Spinal cord (tissue), 10 donors: ENCODE results near the gene ZNF501. TPM values are rescaled to one million over a fixed set of nuclear protein-coding genes. Genes with fewer than 3 reads are reported as not detected.

Experiments used
- DNase-seq, 6 donors: peaks; one replicate each; pipeline versions ENCODE4 v3.0.0 to v3.0.0-alpha.2; 2013 to 2015; ENCODE audit warnings: low spot score in 6 of 6, low read depth in 4 of 6
- H3K27ac ChIP-seq: one replicate; pipeline ENCODE4 v1.5.1; 2013; ENCODE audit warnings: low read depth, low read length, control low read depth
- H3K27me3 ChIP-seq: one replicate; pipeline ENCODE4 v1.6.1; 2013; ENCODE audit warnings: low read length; ENCODE audit not compliant: control insufficient read depth, insufficient read depth
- H3K36me3 ChIP-seq: one replicate; pipeline ENCODE4 v1.6.1; 2013; ENCODE audit warnings: low read length; ENCODE audit not compliant: control insufficient read depth, insufficient read depth
- H3K4me1 ChIP-seq: one replicate; pipeline ENCODE4 v1.6.1; 2013; ENCODE audit warnings: low read length; ENCODE audit not compliant: control insufficient read depth, insufficient read depth
- H3K4me3 ChIP-seq: one replicate; pipeline ENCODE4 v1.5.1; 2013; ENCODE audit warnings: low read depth, low read length, control low read depth
- H3K9me3 ChIP-seq: one replicate; pipeline ENCODE4 v1.6.1; 2013; ENCODE audit warnings: low read length; ENCODE audit not compliant: control insufficient read depth, insufficient read depth
- WGBS: methylation state at CpG from one replicate; pipeline ENCODE4 v1.1.5; 2013; ENCODE audit warnings: missing lambda C conversion rate; ENCODE audit not compliant: insufficient coverage; 5-methylcytosine and 5-hydroxymethylcytosine counted together
- long read RNA-seq, 4 donors: transcript quantifications; one replicate each; lab custom pipeline, GENCODE V29; 2026
- polyA plus RNA-seq, 2 donors: library from polyadenylated mRNA; unstranded; fragments of 120-200 nt; gene quantifications; one replicate each; pipeline ENCODE4 v1.2.1, GENCODE V29; 2013; ENCODE audit not compliant: insufficient read length in 2 of 2
- total RNA-seq, 2 donors: library from RNA; depleted of rRNA in 1 of 2; stranded (reverse); fragments of 120-200 nt in 1 of 2; fragments of >200 nt in 1 of 2; gene quantifications; one replicate each; pipeline versions ENCODE4 v1.2.3 to v1.2.4, GENCODE V29; 2013 to 2014
- donor health status: healthy.

The ZNF501 gene
- total RNA-seq (10 to 100 TPM; 15.9 TPM), polyA plus RNA-seq (10 to 100 TPM; 10.8 to 12.4 TPM)
- long read RNA-seq, donor 1, partial matches to known transcripts: 45 of 47 reads
- long read RNA-seq, donor 1, other reads (novel, unspliced or antisense): 0 of 47 reads
- long read RNA-seq, donor 2, partial matches to known transcripts: 0 of 2 reads
- long read RNA-seq, donor 2, other reads (novel, unspliced or antisense): 0 of 2 reads
- long read RNA-seq, donor 3, partial matches to known transcripts: 0 of 2 reads
- long read RNA-seq, donor 3, other reads (novel, unspliced or antisense): 0 of 2 reads
- long read RNA-seq, donor 4, partial matches to known transcripts: 0 of 4 reads
- long read RNA-seq, donor 4, other reads (novel, unspliced or antisense): 0 of 4 reads

DNA sequence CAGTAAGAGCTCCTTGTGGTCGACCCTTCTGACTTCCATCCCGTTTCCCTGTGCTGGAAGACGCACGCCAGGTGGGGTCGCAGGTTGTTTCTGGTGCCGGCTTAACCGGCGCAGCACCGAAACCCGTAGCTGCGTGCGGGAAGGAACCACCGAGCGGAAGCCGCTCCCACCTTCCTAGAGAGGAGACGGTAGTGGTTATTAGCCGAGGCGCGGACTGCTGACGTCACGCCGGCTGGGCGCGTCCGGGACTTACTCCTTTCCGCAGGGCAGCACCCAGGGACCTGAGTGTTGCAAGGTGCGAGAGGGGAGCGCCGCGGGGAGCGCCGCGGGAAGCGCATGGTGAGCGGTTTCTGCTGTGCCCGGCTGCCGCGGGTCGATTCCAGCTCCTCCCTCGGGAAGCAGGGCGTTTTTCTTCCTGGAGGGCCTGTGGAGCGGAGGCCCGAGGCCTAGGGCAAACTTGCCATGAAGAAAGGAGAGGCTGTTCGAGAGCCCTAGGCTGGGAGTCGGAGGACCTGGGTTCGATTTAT is at the start of gene ZNF501:
ZNF501 (plus strand) TSS at position 252 of the 527 bp plus-strand sequence. CDS start 4,787 bp downstream, outside the sequence.
- H3K9me3 ChIP-seq: peaks cover 8% of the 10 kb centered on the region
- DNase-seq: peak; percentile 84 to 98 (median 90)
- WGBS: 0% methylated on average over 45 of the region's 46 CpGs
- H3K27ac ChIP-seq: peak within 1 kb of the TSS; percentile 37
- H3K36me3 ChIP-seq: peaks cover 10% of the 10 kb centered on the region
- H3K4me3 ChIP-seq: peak within 1 kb of the TSS; percentile 94
- no peaks in the 10 kb centered on the region for H3K27me3 ChIP-seq
- H3K4me1 ChIP-seq: peaks cover 4% of the 10 kb centered on the region

DNA sequence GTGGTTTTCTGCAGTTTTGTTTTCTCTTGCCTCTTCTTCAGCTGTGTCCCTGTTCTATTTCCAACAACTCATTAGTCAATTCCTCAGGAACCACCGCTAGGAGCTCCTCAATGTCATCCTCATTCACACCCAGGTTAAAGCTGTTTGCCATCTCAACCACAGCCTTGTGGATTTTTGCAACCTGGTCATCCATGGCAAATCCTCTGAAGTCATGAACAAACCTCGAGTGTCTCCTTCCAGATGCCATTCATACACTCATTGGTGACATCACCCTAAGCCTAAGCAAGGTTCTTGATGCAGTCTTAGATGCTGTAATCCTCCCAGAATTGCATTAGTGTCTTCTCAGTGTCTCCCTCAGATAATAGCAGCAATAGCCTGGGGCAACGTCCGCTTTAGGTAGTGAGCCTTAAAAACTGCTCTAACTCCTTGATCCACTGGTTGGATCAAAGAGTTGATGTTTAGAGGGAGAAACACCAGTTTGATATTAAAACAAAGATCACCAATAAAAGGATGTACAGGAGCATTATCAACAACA is 48.4 kb upstream of the ZNF501 start:
- Histone ChIP-seq H3K4me1 (no peaks in the 10 kb centered on the region), H3K27ac (no peak overlapping the region), H3K9me3 (peaks cover 2% of the 10 kb centered on the region), H3K4me3 (no peak overlapping the region), H3K36me3 (peaks cover 6% of the 10 kb centered on the region), H3K27me3 (no peaks in the 10 kb centered on the region)
- no peak for DNase-seq
- WGBS: 87% methylated on average over 2 of the region's 4 CpGs

DNA sequence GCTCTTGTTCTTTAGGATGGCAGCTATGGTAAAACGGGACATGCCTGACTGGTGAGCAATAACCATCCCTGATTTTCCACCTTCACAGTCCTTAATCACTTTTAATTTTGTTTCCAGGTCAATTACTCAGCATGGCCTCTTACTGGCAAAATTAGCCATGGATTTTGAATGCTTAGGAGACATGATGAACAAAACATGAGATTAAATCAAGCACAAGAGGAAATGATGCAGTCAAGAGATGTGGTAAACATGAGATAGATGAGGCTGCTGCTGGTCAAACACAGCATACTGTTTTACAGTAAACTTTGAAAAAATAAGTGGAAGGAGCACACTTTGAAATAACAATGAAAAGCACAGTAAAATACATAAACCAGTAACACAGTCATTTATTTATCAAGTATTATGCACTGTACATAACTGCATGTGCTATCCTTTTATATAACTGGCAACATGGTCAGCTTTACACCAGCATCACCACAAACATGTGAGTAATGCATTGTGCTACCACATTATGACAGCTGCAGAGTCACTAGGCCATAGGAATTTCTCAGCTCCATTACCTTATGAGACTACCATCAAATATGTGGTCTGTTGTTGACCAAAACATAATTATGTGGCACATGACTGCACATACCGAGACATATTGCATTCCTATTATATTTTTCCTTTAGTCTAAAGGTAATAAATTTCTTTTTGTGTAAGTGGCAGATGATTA is 47.1 kb upstream of the ZNF501 start:
- no peak for DNase-seq
- Histone ChIP-seq H3K36me3 (no peaks in the 10 kb centered on the region), H3K27me3 (no peaks in the 10 kb centered on the region), H3K4me3 (no peak overlapping the region), H3K4me1 (no peaks in the 10 kb centered on the region), H3K27ac (no peak overlapping the region), H3K9me3 (no peaks in the 10 kb centered on the region)
- WGBS: 100% methylated on average over 1 of the region's 2 CpGs

DNA sequence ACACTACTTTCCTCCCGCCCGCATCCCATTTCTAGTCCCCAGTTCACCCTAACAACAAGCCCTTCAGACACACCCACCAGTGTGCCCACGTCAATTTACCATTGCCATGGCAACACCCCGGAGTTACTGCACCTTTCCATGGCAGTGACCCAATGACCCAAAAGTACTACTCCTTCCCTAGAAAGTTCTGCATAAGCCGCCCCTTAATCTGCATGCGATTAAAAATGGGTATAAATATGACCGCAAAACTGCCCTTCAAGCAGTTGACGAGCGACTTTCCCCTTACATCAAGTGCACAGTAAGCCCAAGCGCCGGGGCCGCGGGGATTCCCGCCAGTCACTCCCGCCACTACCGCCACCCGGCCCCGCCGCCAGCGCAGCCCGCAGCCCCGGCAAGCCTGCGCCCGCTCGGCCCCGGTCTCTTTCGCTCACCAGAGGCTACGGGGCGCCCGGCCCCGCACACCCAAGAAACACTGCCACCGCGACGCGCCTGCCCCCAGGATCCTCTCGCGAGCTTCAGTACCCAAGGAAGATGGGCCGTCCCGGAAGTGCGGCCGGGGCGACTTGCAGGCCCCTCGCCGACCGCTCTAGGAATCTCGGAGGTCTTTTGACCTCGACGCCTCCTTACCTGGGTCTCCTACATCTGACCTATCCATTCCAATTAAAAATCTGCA is 44.2 kb upstream of the ZNF501 start:
- Histone ChIP-seq H3K9me3 (no peaks in the 10 kb centered on the region), H3K4me1 (no peaks in the 10 kb centered on the region), H3K27ac (no peak overlapping the region), H3K36me3 (no peaks in the 10 kb centered on the region), H3K4me3 (peak overlapping the region; percentile 55), H3K27me3 (peaks cover 3% of the 10 kb centered on the region)
- peak in 5 of 6 donors; percentile 55 to 97 (median 74) for DNase-seq
- 0% methylated on average over 39 of the region's 48 CpGs for WGBS

DNA sequence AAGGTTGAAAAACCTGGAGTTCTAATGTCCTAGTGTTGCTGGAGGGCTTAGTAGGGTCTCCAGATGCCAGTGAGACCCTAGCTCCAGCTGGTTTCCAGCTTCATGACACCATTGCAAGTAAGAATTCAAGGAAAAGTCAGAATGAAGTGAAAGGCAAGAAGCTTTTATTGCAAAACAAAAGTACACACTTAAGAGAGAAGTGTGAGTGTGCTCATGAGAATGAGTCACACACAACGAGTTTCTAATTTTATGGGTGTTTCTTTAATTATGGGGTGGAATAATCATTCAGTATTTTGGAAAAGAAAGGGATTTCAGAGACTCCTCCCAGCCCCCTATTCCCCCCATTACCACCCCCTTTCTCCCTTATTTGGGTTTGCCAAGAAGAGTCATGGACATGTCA is 41.5 kb upstream of the ZNF501 start:
- no peaks in the 10 kb centered on the region for H3K36me3 ChIP-seq
- no peaks in the 10 kb centered on the region for H3K9me3 ChIP-seq
- no CpG with 5 or more reads among the region's 1 CpG for WGBS
- no peaks in the 10 kb centered on the region for H3K4me1 ChIP-seq
- no peak for DNase-seq
- H3K27ac ChIP-seq: no peak overlapping the region
- peaks cover 3% of the 10 kb centered on the region for H3K27me3 ChIP-seq
- H3K4me3 ChIP-seq: no peak overlapping the region

DNA sequence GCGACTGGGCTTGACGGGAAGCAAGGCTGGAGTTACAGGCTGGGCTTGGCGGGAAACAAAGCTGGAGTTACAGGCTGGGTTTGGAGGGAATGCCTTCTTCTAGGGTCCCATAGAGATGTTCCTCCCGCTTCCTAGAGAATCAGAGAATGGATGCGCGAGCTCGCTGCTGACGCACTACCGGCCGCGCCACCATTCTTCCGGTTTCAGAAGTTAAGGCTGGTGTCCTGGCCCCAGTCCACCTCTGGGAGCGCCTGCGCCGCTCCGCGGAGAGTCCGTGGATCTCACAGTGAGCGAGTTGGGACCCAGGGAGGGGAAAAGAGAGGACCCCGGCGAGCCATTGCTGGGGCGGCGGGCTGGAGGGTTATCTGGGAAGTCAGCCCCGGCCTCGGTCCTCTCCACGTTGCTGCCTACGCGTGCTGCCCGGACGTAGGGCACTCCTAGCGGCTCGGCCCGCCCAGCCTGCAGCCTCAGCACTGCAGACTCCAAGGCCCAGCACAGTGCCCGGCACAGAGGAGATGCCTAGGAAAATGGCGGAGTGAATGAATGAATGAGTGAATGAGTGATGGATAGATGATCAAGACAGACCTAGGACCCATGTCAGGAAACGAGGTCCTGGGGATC is 16.9 kb upstream of the ZNF501 start, which contains the start of gene ZNF502:
ZNF502 (plus strand) TSS at position 206 of the 621 bp plus-strand sequence. CDS start 7,602 bp downstream, outside the sequence.
- H3K27ac ChIP-seq: peak within 1 kb of the TSS; percentile 71

DNA sequence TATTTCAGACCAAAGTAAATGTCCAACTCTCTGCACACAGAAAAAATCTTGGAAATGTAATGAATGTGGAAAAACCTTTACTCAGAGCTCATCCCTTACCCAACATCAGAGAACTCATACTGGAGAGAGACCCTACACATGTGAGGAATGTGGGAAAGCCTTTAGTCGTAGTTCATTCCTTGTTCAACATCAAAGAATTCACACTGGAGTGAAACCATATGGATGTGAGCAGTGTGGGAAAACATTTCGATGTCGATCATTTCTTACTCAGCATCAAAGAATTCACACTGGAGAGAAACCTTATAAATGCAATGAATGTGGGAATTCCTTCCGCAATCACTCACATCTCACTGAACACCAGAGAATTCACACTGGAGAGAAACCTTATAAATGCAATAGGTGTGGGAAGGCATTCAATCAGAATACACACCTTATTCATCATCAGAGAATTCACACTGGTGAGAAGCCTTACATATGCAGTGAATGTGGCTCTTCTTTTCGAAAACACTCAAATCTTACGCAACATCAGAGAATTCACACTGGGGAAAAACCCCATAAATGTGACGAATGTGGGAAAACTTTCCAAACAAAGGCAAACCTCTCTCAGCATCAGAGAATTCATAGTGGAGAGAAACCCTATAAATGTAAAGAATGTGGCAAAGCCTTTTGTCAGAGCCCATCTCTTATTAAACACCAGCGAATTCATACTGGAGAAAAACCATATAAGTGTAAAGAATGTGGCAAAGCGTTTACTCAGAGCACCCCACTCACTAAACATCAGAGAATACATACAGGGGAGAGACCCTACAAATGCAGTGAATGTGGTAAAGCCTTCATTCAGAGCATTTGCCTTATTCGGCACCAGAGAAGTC is 8.0 kb upstream of the ZNF501 start:
- H3K9me3 ChIP-seq: peaks cover 43% of the 10 kb centered on the region
- H3K4me1 ChIP-seq: no peaks in the 10 kb centered on the region
- H3K4me3 ChIP-seq: no peak overlapping the region
- DNase-seq: peak in 1 of 6 donors; percentile 2
- peaks cover 18% of the 10 kb centered on the region for H3K36me3 ChIP-seq
- H3K27ac ChIP-seq: no peak overlapping the region
- H3K27me3 ChIP-seq: no peaks in the 10 kb centered on the region
- WGBS: no CpG with 5 or more reads among the region's 10 CpGs

More for the DNA sequence above, 16.9 kb upstream of the ZNF501 start, which contains the start of gene ZNF502:
- peak; percentile 82 to 98 (median 88) for DNase-seq
- WGBS: under 1% methylated on average over 36 of the region's 36 CpGs
- Histone ChIP-seq H3K27me3 (no peaks in the 10 kb centered on the region), H3K9me3 (peaks cover 2% of the 10 kb centered on the region), H3K4me1 (peaks cover 8% of the 10 kb centered on the region), H3K4me3 (peak within 1 kb of the TSS; percentile 82), H3K36me3 (peaks cover 2% of the 10 kb centered on the region)

DNA sequence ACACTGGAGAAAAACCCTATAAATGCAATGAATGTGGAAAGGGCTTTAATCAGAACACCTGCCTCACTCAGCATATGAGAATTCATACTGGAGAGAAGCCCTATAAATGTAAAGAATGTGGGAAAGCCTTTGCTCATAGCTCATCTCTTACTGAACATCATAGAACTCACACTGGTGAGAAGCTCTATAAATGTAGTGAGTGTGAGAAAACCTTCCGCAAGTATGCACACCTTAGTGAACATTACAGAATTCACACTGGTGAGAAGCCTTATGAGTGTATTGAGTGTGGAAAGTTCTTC is 7.4 kb upstream of the ZNF501 start:
- WGBS: no CpG with 5 or more reads among the region's 1 CpG
- H3K4me1 ChIP-seq: no peaks in the 10 kb centered on the region
- H3K4me3 ChIP-seq: no peak overlapping the region
- no peak for DNase-seq
- no peaks in the 10 kb centered on the region for H3K27me3 ChIP-seq
- peaks cover 18% of the 10 kb centered on the region for H3K36me3 ChIP-seq
- H3K9me3 ChIP-seq: peaks cover 43% of the 10 kb centered on the region
- no peak overlapping the region for H3K27ac ChIP-seq
